HG03571 (cell line): ENCODE results near the gene PCDHA6.
"Not testable (repeated sequence)": the region's sequence is repeated elsewhere in the genome, so short reads cannot be mapped to it uniquely, and the experiment has no call there.

Experiments
- ATAC-seq: cut with Tn5 transposase; IDR thresholded peaks from one replicate; pipeline ENCODE4 v1.9.1; 2021; ENCODE audit not compliant: unreplicated experiment

The PCDHA6 gene

GRCh38 chr5:140827704-140828361 lies at the start of gene PCDHA6:
TSS of gene PCDHA6 (plus strand) at chr5:140827960. CDS start at chr5:140828092, 132 bp downstream.
- no peak for ATAC-seq

GRCh38 chr5:140780512-140780911 lies 47.2 kb upstream of the PCDHA6 start:
- ATAC-seq = no peak

GRCh38 chr5:140785905-140786686 lies 41.7 kb upstream of the PCDHA6 start, which contains the start of gene PCDHA1:
TSS of gene PCDHA1 (plus strand) at chr5:140786140.
- ATAC-seq = no peak

- not testable (repeated sequence) for ATAC-seq
Measured at GRCh38 chr5:140787422-140787821, 40.3 kb upstream of the PCDHA6 start.

GRCh38 chr5:140787849-140788504 lies 39.8 kb upstream of the PCDHA6 start:
- not testable (repeated sequence) for ATAC-seq

- no peak for ATAC-seq
Measured at GRCh38 chr5:140791089-140791488, 36.7 kb upstream of the PCDHA6 start.

- ATAC-seq = no peak
Measured at GRCh38 chr5:140794595-140795258, 33.0 kb upstream of the PCDHA6 start, which contains the start of gene PCDHA2. TSS of gene PCDHA2 (plus strand) at chr5:140794852.

GRCh38 chr5:140795259-140795641 lies 32.5 kb upstream of the PCDHA6 start:
- ATAC-seq = no peak

- ATAC-seq = not testable (repeated sequence)
Measured at GRCh38 chr5:140796072-140796717, 31.6 kb upstream of the PCDHA6 start.

GRCh38 chr5:140796718-140797095 lies 31.1 kb upstream of the PCDHA6 start:
- no peak for ATAC-seq

- ATAC-seq = no peak
Measured at GRCh38 chr5:140800816-140801493, 26.8 kb upstream of the PCDHA6 start, which contains the start of gene PCDHA3. TSS of gene PCDHA3 (plus strand) at chr5:140801057.

- ATAC-seq = no peak
Measured at GRCh38 chr5:140801494-140801841, 26.3 kb upstream of the PCDHA6 start.

GRCh38 chr5:140802381-140802780 lies 25.4 kb upstream of the PCDHA6 start:
- ATAC-seq = not testable (repeated sequence)

- ATAC-seq = no peak
Measured at GRCh38 chr5:140802781-140803271, 24.9 kb upstream of the PCDHA6 start.

- ATAC-seq = no peak
Measured at GRCh38 chr5:140806834-140807775, 20.7 kb upstream of the PCDHA6 start, which contains the start of gene PCDHA4. TSS of gene PCDHA4 (plus strand) at chr5:140807068.

GRCh38 chr5:140808241-140808888 lies 19.4 kb upstream of the PCDHA6 start:
- not testable (repeated sequence) for ATAC-seq

GRCh38 chr5:140808889-140809291 lies 18.9 kb upstream of the PCDHA6 start:
- no peak for ATAC-seq
